ENCODE results near the gene RAD21L1. TPM values are rescaled to one million over a fixed set of nuclear protein-coding genes. Genes with fewer than 3 reads are reported as not detected.

The RAD21L1 gene
- total and polyA plus RNA-seq, 2 of the 8 experiments (the other 6 are each of a cell fraction or from before 2014, with no cell fraction given), result 0.06 to 0.26 TPM

DNA sequence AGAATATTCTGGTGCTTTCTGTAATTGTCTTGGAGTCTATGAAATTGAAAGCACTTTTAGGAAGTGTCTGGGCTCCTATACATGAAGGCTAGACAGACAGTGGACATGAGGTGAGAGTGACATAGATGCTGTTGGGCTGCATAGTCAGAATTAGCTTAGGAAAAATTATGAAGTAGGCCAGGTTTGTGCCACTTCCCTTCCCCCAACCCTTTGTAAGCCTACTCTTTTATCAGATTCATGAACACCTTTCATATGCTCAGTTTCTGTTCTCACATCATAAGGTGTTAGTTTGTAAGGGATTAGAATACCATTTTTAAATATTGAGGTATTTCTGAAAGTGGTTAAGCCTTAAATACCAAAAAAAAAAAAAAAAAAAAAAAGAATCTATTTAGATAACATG lies 21.8 kb downstream of the RAD21L1 start:
- TF ChIP-seq HDAC2 (IDR thresholded peaks at IDR 0.05; ENCODE audit: borderline replicate concordance in 1 of 2, low read depth in 2 of 2, low read length in 2 of 2) (no peak), CHD2 (IDR thresholded peaks at IDR 0.05; ENCODE audit: low read length) (no peak), TAF1 (IDR thresholded peaks at IDR 0.05; ENCODE audit: low read depth, low read length) (no peak), NRF1 (IDR thresholded peaks at IDR 0.05; ENCODE audit: low read depth, low read length) (no peak)
- TF ChIP-seq, protein P1, sequence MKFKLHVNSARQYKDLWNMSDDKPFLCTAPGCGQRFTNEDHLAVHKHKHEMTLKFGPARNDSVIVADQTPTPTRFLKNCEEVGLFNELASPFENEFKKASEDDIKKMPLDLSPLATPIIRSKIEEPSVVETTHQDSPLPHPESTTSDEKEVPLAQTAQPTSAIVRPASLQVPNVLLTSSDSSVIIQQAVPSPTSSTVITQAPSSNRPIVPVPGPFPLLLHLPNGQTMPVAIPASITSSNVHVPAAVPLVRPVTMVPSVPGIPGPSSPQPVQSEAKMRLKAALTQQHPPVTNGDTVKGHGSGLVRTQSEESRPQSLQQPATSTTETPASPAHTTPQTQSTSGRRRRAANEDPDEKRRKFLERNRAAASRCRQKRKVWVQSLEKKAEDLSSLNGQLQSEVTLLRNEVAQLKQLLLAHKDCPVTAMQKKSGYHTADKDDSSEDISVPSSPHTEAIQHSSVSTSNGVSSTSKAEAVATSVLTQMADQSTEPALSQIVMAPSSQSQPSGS (IDR thresholded peaks at IDR 0.05; ENCODE audit: low read length), result no peak
- no peaks in the 10 kb centered on the region for H3K79me2 ChIP-seq (ENCODE audit: control insufficient read depth in 1 of 2, insufficient read depth in 2 of 2, low read length in 2 of 2)
- no peak overlapping the region for H3K4me2 ChIP-seq (ENCODE audit: insufficient read depth in 1 of 2, low read depth in 2 of 2, low read length in 2 of 2)
- no peak overlapping the region for H3K56ac ChIP-seq (replicated peaks; ENCODE audit: insufficient read length, low read depth, low read length)
- H2BK5ac ChIP-seq (ENCODE audit: low read depth, low read length), result no peak overlapping the region
- H3K18ac ChIP-seq (ENCODE audit: extremely low read depth, low read length), result no peak overlapping the region
- DNase-seq (ENCODE audit: low read depth in 1 of 2, low spot score in 2 of 2), result no peak
- H3K23me2 ChIP-seq (ENCODE audit: low read depth, low read length), result no peaks in the 10 kb centered on the region
- H3K9ac ChIP-seq (replicated peaks in 1 of 4; ENCODE audit: extremely low read depth in 1 of 4, low read depth in 3 of 4, low read length in 3 of 4), result no peak overlapping the region
- H4K91ac ChIP-seq (replicated peaks; ENCODE audit: insufficient read length, low read length), result no peak overlapping the region
- no peak overlapping the region for H2AFZ ChIP-seq (ENCODE audit: low read length)
- no peak overlapping the region for H3K14ac ChIP-seq (ENCODE audit: insufficient read length)
- H3K36me3 ChIP-seq (ENCODE audit: control insufficient read depth in 2 of 4, insufficient read depth in 4 of 4, low read length in 3 of 4), result no peaks in the 10 kb centered on the region
- H2BK20ac ChIP-seq (ENCODE audit: low read length), result no peak overlapping the region
- H4K5ac ChIP-seq (ENCODE audit: insufficient read length, low read depth, low read length), result no peak overlapping the region
- no peaks in the 10 kb centered on the region for H3K79me1 ChIP-seq (ENCODE audit: low read depth, low read length)
- H3K27me3 ChIP-seq (replicated peaks in 1 of 4; ENCODE audit: control insufficient read depth in 3 of 4, extremely low read depth in 1 of 4, insufficient read depth in 3 of 4, low read length in 3 of 4), result no peaks in the 10 kb centered on the region
- ChIA-PET CTCF (ENCODE audit: partially characterized antibody) (interaction anchor here (0.8 to 1.9 kb wide), 4 partner anchors 10 to 529 kb away, joined by 3 to 7 read pairs (median 4); no protein-coding TSS in a partner anchor), POLR2A (ENCODE audit: partially characterized antibody) (no interaction called here)
- no peak for FAIRE-seq
- no peaks in the 10 kb centered on the region for H4K20me1 ChIP-seq (replicated peaks in 1 of 2; ENCODE audit: control insufficient read depth in 1 of 2, insufficient read depth in 2 of 2, low read length in 2 of 2)
- H3K4me1 ChIP-seq (replicated peaks in 1 of 4; ENCODE audit: control insufficient read depth in 3 of 4, insufficient read depth in 4 of 4, low read length in 3 of 4), result no peaks in the 10 kb centered on the region
- H2BK12ac ChIP-seq (ENCODE audit: low read depth, low read length), result no peak overlapping the region
- H2BK15ac ChIP-seq (ENCODE audit: low read length), result no peak overlapping the region
- H3K4me3 ChIP-seq (ENCODE audit: extremely low read depth in 1 of 4, insufficient read depth in 2 of 4, low read depth in 3 of 4, low read length in 4 of 4), result no peak overlapping the region
- no peak overlapping the region for H2AK5ac ChIP-seq (ENCODE audit: low read depth, low read length)
- no peak overlapping the region for H4K8ac ChIP-seq (ENCODE audit: extremely low read depth, insufficient read depth, low read length)
- no peak overlapping the region for H3K27ac ChIP-seq (ENCODE audit: low read depth, low read length)
- H3K4ac ChIP-seq (replicated peaks; ENCODE audit: insufficient read length, low read depth, low read length), result no peak overlapping the region
- H3K23ac ChIP-seq (ENCODE audit: insufficient read length), result no peak overlapping the region
- H2BK120ac ChIP-seq (replicated peaks; ENCODE audit: low read depth, low read length), result no peak overlapping the region
- no peaks in the 10 kb centered on the region for H3K9me3 ChIP-seq (ENCODE audit: insufficient read depth in 2 of 2, low read depth in 1 of 2, low read length in 1 of 2)

All from H1 (cell line).